COLO668 (cell line): ENCODE data around the gene ELOVL5.

Experiments used
- DNase-seq: peaks from one replicate; lab custom pipeline; 2025; ENCODE audit not compliant: unreplicated experiment; lab: John Stamatoyannopoulos, UW

Gene ELOVL5

DNA sequence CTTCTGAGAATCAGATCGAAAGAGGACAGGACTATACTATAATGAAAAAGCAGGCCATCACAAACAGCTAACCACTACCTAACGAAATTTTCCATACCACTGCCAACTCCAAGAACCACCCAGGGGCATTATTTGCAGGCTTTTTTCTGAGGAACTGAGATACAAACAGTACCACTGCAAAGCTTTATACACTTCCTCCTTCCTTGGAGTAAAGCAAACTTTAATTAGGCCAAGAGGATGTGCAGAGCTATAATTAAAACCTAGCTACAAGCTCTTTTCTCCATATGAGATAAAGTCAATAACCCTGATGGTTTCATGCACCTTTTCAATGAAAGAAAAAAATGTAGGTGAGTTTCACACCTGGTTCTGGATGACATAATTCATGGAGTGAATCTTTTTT is 68.5 kb downstream of the ELOVL5 start:
- no peak for DNase-seq

DNA sequence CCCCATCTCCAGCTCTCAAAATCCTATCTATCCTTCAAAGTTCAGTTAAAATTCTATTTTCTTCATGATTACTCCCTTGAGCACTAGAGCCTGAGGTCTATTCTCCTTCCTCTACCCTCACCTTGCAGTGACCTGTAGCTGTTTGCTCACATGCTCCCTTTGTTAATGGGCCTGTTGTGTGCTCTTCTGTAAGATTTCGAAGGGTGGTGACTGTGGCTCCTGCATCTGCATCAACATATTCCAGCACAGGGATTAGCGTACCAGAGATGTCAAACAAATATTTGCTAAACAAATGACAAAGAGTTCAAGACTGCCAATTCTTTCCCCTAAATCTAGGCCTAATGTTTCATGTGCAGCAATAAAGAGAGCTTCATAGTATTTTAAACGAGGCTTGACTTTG is 69.5 kb downstream of the ELOVL5 start:
- no peak for DNase-seq

GRCh38 chr6:53273370-53273769 is 75.4 kb downstream of the ELOVL5 start:
- DNase-seq, result no peak

- no peak for DNase-seq
These were observed 78.9 kb downstream of the ELOVL5 start for GRCh38 chr6:53269827-53270226.

- no peak for DNase-seq
These were observed 79.7 kb downstream of the ELOVL5 start for GRCh38 chr6:53268858-53269608.

- no peak for DNase-seq
These were observed 82.1 kb downstream of the ELOVL5 start for GRCh38 chr6:53266553-53267090.

DNA sequence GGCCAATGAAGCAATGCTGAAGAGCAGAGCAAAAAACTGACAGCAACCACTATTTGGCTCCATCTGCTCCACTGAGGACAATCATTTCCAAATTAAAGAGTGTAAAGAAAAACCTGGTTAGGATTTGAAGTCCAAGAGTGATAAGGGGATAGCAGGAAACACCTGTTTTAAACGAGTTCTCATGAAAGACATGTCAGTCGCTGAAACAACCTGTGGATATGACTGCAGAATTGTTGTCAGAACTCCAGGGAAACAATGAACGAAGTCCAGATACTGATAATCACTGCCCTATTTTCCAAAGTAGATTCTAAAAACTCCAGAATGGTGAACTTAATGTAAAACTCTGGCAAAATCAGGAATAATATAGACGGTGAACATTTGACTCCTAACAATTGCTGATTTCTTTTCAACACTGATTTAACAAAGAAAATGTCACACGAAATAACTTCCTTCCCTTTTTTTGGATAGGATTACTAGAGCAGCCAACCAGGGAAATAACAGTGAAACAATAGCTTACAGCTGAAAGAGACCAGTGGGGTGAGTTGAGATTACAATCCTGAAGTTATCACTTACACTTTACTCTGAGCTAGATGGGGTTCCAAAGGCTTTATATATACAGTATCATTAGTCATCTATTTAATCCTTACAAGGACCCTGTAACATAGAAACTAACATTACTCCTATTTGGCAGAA is 83.7 kb downstream of the ELOVL5 start:
- no peak for DNase-seq

GRCh38 chr6:53264337-53264736 is 84.4 kb downstream of the ELOVL5 start:
- DNase-seq, result no peak

DNA sequence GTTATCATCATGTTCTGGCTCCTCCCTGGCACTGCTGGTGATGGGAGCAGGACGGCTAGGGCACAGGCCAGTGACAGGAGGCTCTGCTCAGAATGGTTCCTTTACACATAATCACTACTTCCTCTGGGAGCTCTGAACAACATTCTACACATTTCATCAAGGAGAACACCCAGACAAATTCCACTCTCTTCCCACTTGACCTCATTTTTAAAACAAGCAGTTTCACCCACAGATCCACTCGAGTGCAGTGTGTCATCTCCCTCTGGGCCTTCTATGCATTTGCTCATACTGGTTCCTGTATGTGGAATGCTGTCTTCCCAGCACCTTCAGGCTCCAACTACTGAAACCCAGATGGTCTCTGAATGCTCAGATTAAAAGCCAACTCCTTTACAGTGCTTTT is 84.8 kb downstream of the ELOVL5 start:
- DNase-seq, result no peak

GRCh38 chr6:53259860-53260580 is 88.7 kb downstream of the ELOVL5 start:
- no peak for DNase-seq

GRCh38 chr6:53258774-53259155 is 90.0 kb downstream of the ELOVL5 start:
- DNase-seq, result no peak

- no peak for DNase-seq
These were observed 90.5 kb downstream of the ELOVL5 start for GRCh38 chr6:53258076-53258773.

GRCh38 chr6:53257533-53257932 is 91.2 kb downstream of the ELOVL5 start:
- DNase-seq, result no peak

DNA sequence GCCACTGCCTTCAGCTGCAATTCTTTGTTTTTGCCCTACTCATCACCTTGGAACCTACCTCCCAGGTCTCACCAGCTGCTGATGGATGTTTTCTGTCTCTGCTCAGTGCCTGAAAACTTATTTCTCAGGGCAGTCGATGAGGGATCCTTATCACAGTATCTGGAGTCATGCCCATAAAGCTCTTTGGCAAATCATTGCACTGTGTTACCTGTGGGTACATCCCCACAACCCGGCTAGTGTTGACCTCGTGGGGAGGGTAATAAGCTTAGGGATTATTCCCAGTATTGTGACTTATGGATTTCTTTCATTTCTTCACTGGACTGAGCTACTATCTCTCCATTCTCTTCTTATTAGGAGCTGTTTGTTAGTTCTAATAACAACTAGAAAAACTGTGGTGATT is 91.7 kb downstream of the ELOVL5 start:
- no peak for DNase-seq

DNA sequence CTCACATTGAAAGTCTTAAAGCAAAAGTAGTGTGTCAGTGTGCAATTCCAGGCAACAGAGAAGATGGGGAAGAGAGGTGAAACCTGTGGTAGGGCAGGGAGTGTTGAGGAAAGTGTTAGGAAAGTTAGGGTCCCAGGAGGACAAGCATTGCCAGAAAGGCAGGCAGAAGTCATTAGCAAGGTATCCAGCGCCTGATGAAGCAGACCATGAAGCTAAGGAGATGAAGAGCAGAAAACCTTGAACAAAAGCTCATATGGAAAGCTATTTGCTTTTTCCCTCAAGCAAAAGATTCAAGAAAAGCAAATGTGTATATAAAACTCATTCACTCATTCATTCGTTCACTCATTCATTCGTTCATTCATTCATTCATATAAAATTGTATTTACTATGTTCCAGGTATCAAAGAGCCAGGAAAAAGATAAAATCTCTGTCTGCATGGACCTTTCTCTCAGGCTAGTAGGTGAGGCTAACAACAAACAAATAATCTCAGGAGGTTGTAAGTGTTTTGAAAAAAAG is 96.5 kb downstream of the ELOVL5 start:
- DNase-seq, result no peak

DNA sequence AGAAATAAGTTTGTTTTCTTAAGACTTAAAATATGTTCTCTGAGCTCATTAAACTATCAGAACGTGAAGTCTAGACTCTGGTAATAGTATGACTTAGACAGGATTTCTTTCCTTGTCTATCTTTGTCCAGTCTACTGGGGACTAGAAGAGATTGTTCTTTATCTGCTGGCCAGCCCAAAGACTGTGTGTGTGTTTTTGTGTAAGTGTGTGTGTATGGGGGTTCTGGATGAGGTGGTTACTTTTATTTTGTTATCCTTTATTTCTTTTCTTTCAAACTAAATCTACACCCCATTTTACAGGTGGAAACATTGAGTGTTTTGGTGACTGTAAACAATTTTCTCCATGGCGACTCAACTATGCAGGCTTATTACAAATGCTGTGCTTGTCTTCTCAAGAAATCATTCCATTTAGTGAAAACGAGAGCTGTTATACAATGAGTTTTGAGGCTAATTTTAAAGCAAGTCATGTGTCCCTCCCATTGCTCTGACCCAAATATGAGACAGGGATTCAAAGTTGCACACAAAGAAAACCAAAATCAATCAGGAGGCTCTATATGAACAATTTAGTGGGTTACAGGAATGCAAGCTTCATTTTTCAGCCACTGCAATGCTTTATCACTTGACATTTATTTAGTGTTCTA is 97.6 kb downstream of the ELOVL5 start:
- DNase-seq, result no peak

DNA sequence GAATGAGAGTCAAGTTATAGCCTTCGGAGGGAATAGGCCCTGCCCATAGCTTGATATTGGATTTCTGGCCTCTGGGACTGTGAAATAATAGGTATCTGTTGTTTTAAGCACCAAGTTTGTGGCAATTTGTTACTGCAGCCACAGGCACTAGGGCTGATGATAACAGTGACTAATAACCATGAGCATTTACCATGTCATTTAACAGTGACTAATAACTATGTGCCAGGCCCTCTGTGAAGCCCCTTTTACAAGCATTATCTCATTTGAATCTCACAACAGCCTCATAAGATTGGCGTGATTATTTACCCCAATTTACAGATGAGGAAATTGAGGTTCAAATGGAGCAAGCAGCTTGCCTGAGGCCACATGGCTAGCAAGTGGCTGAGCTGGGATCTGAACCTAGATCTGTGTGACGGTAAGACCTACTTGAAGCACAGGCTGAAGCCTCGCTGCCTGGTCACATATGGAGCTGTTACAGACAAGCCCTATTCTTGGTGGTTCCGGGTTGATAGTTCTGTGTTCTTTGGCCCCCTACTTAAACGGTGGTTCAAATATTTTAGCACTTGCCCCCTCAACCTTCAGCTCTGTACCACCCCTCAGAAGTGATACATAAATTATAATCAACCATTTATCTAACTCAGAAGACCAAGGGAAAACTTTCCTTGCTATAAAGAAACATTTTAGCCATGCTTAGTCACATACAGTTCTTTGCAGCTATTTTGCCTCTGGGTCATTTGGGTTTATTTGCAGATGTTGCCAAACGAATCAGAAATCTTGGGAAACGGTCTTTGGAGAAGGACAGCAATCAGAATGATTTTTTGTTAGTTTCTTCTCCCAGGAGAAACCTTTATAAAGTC is 98.3 kb downstream of the ELOVL5 start:
- DNase-seq, result no peak

DNA sequence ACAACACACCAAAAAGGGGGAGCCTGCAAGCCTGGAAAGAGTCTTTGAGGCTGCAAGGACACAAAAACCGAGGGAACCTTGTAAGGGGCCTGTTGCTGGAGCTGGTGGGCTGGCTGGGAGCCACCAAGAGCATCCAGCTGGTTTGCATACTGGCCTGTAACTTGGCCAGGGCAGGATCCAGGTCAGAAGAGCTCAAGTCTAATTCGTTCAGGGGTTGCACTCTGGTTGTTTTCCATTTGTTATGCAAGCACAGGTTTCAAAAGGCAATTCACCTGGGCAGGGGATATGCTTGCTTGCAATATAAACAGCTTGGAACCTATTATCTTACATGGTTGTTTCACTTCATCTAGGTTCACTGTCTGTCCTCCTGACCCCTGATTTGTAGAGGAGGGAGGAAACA is 101.8 kb downstream of the ELOVL5 start:
- no peak for DNase-seq

DNA sequence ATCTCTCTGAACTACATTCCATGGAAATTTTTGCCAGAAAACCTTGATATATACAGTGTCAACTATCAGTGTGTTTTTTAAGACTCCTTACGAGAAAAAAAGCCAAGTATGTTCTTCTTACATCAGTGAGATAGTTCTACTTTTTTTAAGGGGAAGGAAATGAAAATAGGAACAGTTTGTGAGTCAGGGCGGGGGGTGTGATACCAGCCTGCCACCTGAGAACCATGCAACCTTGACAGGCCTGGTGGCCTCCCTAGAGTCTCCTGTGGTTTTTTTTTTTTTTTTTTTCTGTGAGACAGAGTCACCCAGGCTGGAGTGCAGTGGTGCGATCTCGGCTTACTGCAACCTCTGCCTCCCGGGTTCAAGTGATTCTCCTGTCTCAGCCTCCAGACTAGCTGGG is 103.8 kb downstream of the ELOVL5 start:
- no peak for DNase-seq
